ENCODE results near the gene ZNF670.

ZNF670 gene

DNA sequence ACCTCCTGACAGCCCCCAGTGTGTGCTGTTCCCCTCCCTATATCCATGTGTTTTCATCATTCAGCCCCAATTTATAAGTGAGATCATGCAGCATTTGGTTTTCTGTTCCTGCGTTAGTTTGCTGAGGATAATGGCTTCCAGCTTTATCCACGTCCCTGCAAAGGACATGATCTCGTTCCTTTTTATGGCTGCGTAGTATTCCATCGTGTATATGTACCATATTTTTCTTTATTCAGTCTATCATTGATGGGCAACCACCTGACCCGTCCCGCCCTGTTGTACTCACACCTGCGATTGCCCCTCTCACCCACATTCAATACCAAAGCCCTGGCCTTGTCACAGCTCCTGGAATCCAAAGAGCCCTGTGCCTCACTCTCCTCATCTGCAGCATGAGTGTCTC is 6.2 kb upstream of the ZNF670 start:
- Histone ChIP-seq H3K9ac (ENCODE audit: low read depth, low read length) (no peak overlapping the region), H3K27me3 (ENCODE audit: control insufficient read depth, insufficient read depth, low read length) (no peaks in the 10 kb centered on the region), H3K4me1 (ENCODE audit: control insufficient read depth, insufficient read depth, low read length) (peaks cover 8% of the 10 kb centered on the region; the same call in 1 of the 2 replicates), H3K27ac (ENCODE audit: low read depth, low read length) (no peak overlapping the region), H3K4me3 (ENCODE audit: low read depth, low read length) (no peak overlapping the region), H3K9me3 (ENCODE audit: control insufficient read depth, insufficient read depth, low read length) (no peaks in the 10 kb centered on the region), H3K36me3 (ENCODE audit: control insufficient read depth, insufficient read depth, low read length) (no peaks in the 10 kb centered on the region)

DNA sequence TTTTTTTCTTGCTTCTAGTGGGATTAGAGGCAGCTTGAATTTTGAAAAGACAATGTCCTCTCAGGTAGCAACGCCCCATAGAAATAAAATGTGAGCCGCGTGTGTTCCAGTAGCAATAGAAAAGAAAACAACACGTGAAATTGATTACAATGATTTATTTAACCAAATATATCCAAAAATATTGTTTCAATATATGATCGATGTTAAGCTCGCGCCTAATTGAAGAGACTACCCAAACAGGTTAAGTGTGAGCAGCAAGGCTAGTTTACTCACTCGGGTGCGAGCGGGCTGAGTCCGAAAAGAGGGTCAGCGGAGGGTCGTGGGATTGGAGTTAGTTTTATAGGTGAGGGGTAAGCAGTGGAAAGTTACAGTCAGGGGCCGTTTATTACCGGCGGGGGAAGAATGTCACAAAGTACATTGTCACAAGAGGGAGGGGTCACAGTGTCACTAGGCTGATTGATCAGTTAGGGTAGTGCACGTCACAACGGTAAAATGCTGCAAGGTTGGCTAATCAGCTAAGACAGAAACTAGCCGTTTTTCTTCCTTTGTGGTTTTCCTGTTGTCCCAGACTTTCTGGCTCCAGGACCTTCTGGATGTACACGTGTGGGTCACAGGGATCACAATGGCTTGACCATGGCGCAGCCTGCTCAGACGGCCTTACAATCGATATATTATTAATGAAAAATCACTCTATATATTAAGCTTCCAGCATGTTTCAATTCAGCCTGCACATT is 697 bp upstream of the ZNF670 start:
- Histone ChIP-seq H3K9me3 (ENCODE audit: control insufficient read depth, insufficient read depth, low read length) (peaks cover 11% of the 10 kb centered on the region), H3K9ac (ENCODE audit: low read depth, low read length) (no peak overlapping the region), H3K27me3 (ENCODE audit: control insufficient read depth, insufficient read depth, low read length) (no peaks in the 10 kb centered on the region), H3K27ac (ENCODE audit: low read depth, low read length) (no peak overlapping the region), H3K36me3 (ENCODE audit: control insufficient read depth, insufficient read depth, low read length) (peaks cover 13% of the 10 kb centered on the region; the same call in 1 of the 2 replicates), H3K4me3 (ENCODE audit: low read depth, low read length) (peak overlapping the region; percentile 93), H3K4me1 (ENCODE audit: control insufficient read depth, insufficient read depth, low read length) (peaks cover 12% of the 10 kb centered on the region)

GRCh38 chr1:247077876-247078257 is 744 bp downstream of the ZNF670 start:
- Histone ChIP-seq H3K9me3 (ENCODE audit: control insufficient read depth, insufficient read depth, low read length) (peaks cover 21% of the 10 kb centered on the region), H3K9ac (ENCODE audit: low read depth, low read length) (peak overlapping the region; percentile 96), H3K27me3 (ENCODE audit: control insufficient read depth, insufficient read depth, low read length) (no peaks in the 10 kb centered on the region), H3K36me3 (ENCODE audit: control insufficient read depth, insufficient read depth, low read length) (peaks cover 23% of the 10 kb centered on the region; the same call in 1 of the 2 replicates), H3K4me3 (ENCODE audit: low read depth, low read length) (peak overlapping the region; percentile 93), H3K27ac (ENCODE audit: low read depth, low read length) (no peak overlapping the region), H3K4me1 (ENCODE audit: control insufficient read depth, insufficient read depth, low read length) (peaks cover 12% of the 10 kb centered on the region)

GRCh38 chr1:247077213-247077612 is 1.4 kb downstream of the ZNF670 start:
- Histone ChIP-seq H3K9me3 (ENCODE audit: control insufficient read depth, insufficient read depth, low read length) (peaks cover 21% of the 10 kb centered on the region), H3K4me1 (ENCODE audit: control insufficient read depth, insufficient read depth, low read length) (peaks cover 12% of the 10 kb centered on the region), H3K9ac (ENCODE audit: low read depth, low read length) (no peak overlapping the region), H3K27me3 (ENCODE audit: control insufficient read depth, insufficient read depth, low read length) (no peaks in the 10 kb centered on the region), H3K27ac (ENCODE audit: low read depth, low read length) (no peak overlapping the region), H3K36me3 (ENCODE audit: control insufficient read depth, insufficient read depth, low read length) (peaks cover 23% of the 10 kb centered on the region; the same call in 1 of the 2 replicates), H3K4me3 (ENCODE audit: low read depth, low read length) (peak overlapping the region; percentile 93)

DNA sequence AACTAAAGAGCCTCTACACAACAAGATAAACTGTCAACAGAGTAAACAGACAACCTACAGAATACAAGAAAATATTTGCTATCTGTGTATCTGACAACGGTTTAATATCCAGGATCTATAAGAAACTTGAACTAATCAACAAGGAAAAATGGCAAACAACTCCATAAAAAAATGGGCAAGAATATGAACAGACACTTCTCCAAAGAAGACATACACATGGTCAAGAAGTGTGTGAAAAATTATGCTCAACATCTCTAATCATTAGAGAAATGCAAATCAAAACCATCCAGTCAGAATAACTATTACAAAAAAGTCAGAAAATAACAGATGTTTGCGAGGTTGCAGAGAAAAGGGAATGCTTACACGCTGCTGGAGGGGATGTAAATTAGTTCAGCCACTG is 8.0 kb downstream of the ZNF670 start:
- H3K9me3 ChIP-seq (ENCODE audit: control insufficient read depth, insufficient read depth, low read length): peaks cover 26% of the 10 kb centered on the region

DNA sequence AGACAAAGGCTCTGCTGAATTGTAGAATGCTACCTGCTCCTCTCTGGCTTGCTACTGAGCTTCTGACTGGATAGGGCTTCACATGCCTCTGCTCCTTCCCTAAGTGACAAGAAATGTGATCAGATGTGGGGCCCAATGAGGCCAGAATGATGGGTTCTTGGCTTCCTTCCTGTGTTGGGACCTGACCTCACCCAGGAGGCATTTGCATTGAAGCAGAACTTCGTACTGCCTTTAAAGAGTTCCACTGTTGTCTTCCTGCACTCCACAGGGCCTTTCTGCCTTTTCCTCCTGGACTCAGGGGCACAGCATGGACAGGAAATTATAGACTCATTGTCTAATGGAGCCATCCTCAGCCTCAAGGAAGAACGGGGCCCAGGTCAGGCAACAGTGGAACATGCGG is 14.3 kb downstream of the ZNF670 start:
- Histone ChIP-seq H3K27me3 (ENCODE audit: control insufficient read depth, insufficient read depth, low read length) (no peaks in the 10 kb centered on the region), H3K4me1 (ENCODE audit: control insufficient read depth, insufficient read depth, low read length) (no peaks in the 10 kb centered on the region), H3K9ac (ENCODE audit: low read depth, low read length) (no peak overlapping the region), H3K9me3 (ENCODE audit: control insufficient read depth, insufficient read depth, low read length) (peaks cover 5% of the 10 kb centered on the region; the same call in 1 of the 2 replicates), H3K36me3 (ENCODE audit: control insufficient read depth, insufficient read depth, low read length) (no peaks in the 10 kb centered on the region), H3K27ac (ENCODE audit: low read depth, low read length) (no peak overlapping the region), H3K4me3 (ENCODE audit: low read depth, low read length) (no peak overlapping the region)

More for the DNA sequence above, 8.0 kb downstream of the ZNF670 start:
- Histone ChIP-seq H3K27me3 (ENCODE audit: control insufficient read depth, insufficient read depth, low read length) (no peaks in the 10 kb centered on the region), H3K4me3 (ENCODE audit: low read depth, low read length) (no peak overlapping the region), H3K27ac (ENCODE audit: low read depth, low read length) (no peak overlapping the region), H3K36me3 (ENCODE audit: control insufficient read depth, insufficient read depth, low read length) (peaks cover 20% of the 10 kb centered on the region; the same call in 1 of the 2 replicates), H3K4me1 (ENCODE audit: control insufficient read depth, insufficient read depth, low read length) (no peaks in the 10 kb centered on the region), H3K9ac (ENCODE audit: low read depth, low read length) (no peak overlapping the region)

- Histone ChIP-seq H3K36me3 (ENCODE audit: control insufficient read depth, insufficient read depth, low read length) (no peaks in the 10 kb centered on the region), H3K9ac (ENCODE audit: low read depth, low read length) (no peak overlapping the region), H3K27me3 (ENCODE audit: control insufficient read depth, insufficient read depth, low read length) (no peaks in the 10 kb centered on the region), H3K27ac (ENCODE audit: low read depth, low read length) (no peak overlapping the region), H3K9me3 (ENCODE audit: control insufficient read depth, insufficient read depth, low read length) (peaks cover 33% of the 10 kb centered on the region), H3K4me1 (ENCODE audit: control insufficient read depth, insufficient read depth, low read length) (no peaks in the 10 kb centered on the region), H3K4me3 (ENCODE audit: low read depth, low read length) (no peak overlapping the region)
These were observed 17.8 kb downstream of the ZNF670 start for GRCh38 chr1:247060771-247061170.

GRCh38 chr1:247056071-247056470 is 22.5 kb downstream of the ZNF670 start:
- Histone ChIP-seq H3K9me3 (ENCODE audit: control insufficient read depth, insufficient read depth, low read length) (peaks cover 75% of the 10 kb centered on the region), H3K9ac (ENCODE audit: low read depth, low read length) (no peak overlapping the region), H3K27me3 (ENCODE audit: control insufficient read depth, insufficient read depth, low read length) (no peaks in the 10 kb centered on the region), H3K4me1 (ENCODE audit: control insufficient read depth, insufficient read depth, low read length) (no peaks in the 10 kb centered on the region), H3K4me3 (ENCODE audit: low read depth, low read length) (no peak overlapping the region), H3K36me3 (ENCODE audit: control insufficient read depth, insufficient read depth, low read length) (no peaks in the 10 kb centered on the region), H3K27ac (ENCODE audit: low read depth, low read length) (no peak overlapping the region)

- H3K27me3 ChIP-seq (ENCODE audit: control insufficient read depth, insufficient read depth, low read length): no peaks in the 10 kb centered on the region
- H3K4me1 ChIP-seq (ENCODE audit: control insufficient read depth, insufficient read depth, low read length): no peaks in the 10 kb centered on the region
- peaks cover 82% of the 10 kb centered on the region for H3K9me3 ChIP-seq (ENCODE audit: control insufficient read depth, insufficient read depth, low read length)
- no peak overlapping the region for H3K27ac ChIP-seq (ENCODE audit: low read depth, low read length)
- H3K36me3 ChIP-seq (ENCODE audit: control insufficient read depth, insufficient read depth, low read length): no peaks in the 10 kb centered on the region
- no peak overlapping the region for H3K4me3 ChIP-seq (ENCODE audit: low read depth, low read length)
- H3K9ac ChIP-seq (ENCODE audit: low read depth, low read length): no peak overlapping the region
These were observed 23.6 kb downstream of the ZNF670 start for GRCh38 chr1:247054992-247055415.

DNA sequence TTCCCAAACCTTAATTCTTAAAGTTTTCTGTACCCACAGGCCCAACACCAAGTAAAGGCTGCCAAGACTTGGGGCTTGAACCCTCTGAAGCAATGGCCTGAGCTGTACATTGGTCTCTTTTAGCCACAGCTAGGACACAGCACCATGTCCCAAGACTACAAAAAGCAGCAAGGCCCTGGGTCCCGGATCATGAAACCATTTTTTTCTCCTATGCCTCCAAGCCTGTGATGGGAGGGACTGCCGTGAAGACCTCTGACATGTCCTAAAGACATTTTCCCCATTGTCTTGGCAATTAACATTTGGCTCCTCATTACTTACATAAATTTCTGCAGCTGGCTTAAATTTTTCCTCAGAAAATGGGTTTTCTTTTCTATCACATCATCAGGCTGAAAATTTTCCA is 30.9 kb downstream of the ZNF670 start:
- no peak overlapping the region for H3K9ac ChIP-seq (ENCODE audit: low read depth, low read length)
- H3K27me3 ChIP-seq (ENCODE audit: control insufficient read depth, insufficient read depth, low read length): no peaks in the 10 kb centered on the region
- no peak overlapping the region for H3K27ac ChIP-seq (ENCODE audit: low read depth, low read length)
- H3K4me1 ChIP-seq (ENCODE audit: control insufficient read depth, insufficient read depth, low read length): no peaks in the 10 kb centered on the region
- H3K4me3 ChIP-seq (ENCODE audit: low read depth, low read length): no peak overlapping the region
- 0 out of 2 replicates have a peak, but pooled peaks cover 2% of the 10 kb centered on the region for H3K36me3 ChIP-seq (ENCODE audit: control insufficient read depth, insufficient read depth, low read length)
- H3K9me3 ChIP-seq (ENCODE audit: control insufficient read depth, insufficient read depth, low read length): peaks cover 95% of the 10 kb centered on the region

DNA sequence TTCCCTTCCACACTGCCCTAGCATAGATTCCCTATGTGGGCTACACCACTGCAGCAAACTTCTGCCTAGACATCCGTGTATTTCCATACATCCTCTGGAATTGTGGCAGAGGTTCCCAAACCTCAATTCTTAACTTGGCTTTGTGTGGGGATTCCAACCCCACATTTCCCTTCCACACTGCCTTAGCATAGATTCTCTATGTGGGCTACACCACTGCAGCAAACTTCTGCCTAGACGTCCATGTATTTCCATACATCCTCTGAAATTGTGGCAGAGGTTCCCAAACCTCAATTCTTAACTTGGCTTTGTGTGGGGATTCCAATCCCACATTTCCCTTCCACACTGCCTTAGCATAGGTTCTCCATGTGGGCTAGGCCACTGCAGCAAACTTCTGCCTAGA is 31.4 kb downstream of the ZNF670 start:
- H3K9me3 ChIP-seq (ENCODE audit: control insufficient read depth, insufficient read depth, low read length): peaks cover 95% of the 10 kb centered on the region
- H3K4me3 ChIP-seq (ENCODE audit: low read depth, low read length): no peak overlapping the region
- H3K4me1 ChIP-seq (ENCODE audit: control insufficient read depth, insufficient read depth, low read length): no peaks in the 10 kb centered on the region
- no peak overlapping the region for H3K27ac ChIP-seq (ENCODE audit: low read depth, low read length)
- 0 out of 2 replicates have a peak, but pooled peaks cover 7% of the 10 kb centered on the region for H3K36me3 ChIP-seq (ENCODE audit: control insufficient read depth, insufficient read depth, low read length)
- H3K27me3 ChIP-seq (ENCODE audit: control insufficient read depth, insufficient read depth, low read length): no peaks in the 10 kb centered on the region
- no peak overlapping the region for H3K9ac ChIP-seq (ENCODE audit: low read depth, low read length)

All from HUES48 (cell line).